Measurements from ENCODE around the gene CANT1. TPM values are rescaled to one million over a fixed set of nuclear protein-coding genes. Genes with fewer than 3 reads are reported as not detected.

The CANT1 gene
- total RNA-seq, 1 experiment from 2014 or later: 34.1 TPM

DNA sequence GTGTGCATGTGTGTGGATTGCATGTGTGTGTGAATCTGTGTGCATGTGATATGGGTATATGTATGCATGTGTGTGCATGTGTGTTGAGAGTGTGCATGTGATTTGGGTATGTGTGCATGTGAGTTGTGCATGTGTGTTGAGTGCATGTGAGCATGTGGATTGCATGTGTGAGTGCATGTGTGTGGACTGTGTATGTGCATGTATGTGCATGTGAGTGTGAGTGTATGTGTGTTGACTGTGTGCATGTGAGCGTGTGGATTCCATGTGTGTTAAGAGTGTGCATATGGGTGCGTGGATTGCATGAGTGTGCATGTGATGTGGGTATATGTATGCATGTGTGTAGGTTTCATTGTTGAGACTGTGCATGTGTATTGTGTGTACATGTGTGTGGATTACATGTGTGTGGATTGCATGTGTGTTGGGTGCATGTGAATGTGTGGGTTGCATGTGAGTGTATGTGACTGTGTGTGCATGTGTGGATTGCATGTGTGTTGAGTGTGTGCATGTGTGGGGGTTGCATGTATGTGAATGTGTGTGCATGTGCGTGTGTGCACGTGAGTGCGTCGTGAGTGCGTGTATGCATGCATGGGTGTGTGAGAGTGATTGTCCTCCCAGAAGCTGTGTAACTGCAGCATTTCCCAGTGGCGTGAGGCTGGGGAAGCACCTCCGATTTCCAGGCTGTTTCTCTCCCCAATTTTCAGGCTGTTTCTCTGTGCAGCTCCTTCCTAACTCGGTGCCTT lies 33.8 kb upstream of the CANT1 start (continued):
- TF ChIP-seq ARID4B (CRISPR knock-in tag; IDR thresholded peaks at IDR 0.05; ENCODE audit: borderline replicate concordance) (no peak), ATF6 (CRISPR knock-in tag; IDR thresholded peaks at IDR 0.05) (no peak)

DNA sequence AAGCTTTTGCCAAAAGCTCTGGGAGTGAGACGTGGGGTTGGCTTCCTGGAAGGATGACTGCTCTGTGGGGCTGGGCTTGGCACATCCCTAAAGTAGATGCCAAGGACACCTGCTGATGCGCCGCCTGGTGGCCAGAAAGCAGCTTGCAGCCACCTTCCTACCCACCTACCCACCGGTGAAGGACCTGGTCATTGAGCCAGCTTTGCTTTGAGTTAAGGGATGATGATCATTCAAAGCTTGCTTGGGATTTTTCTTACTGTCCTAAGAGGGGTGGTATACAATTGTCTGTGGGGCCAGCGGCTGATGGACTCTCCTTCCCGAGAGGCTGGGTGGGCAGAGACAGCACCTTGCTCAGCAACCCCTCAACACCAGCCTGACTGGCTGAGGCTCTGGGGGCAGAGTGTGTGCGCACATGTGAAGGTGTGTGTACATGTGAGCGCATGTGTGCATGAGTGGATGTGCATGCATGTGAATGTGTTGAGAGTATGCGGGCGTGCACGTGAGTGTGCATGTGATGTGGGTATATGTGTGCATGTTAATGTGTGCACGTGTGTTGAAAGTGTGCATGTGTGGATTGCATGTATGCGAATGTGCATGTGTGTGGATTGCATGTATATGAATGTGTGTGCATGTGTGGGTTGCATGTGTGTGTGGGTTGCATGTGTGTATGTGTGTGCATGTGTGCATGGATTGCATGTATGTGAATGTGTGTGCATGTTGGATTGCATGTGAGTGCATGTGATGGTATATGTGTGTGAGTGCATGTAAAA lies 33.0 kb upstream of the CANT1 start:
- Mint-ChIP-seq H3K27me3 (ENCODE audit: low read depth) (peaks cover 12% of the 10 kb centered on the region), H3K4me3 (no peak overlapping the region), H3K36me3 (no peaks in the 10 kb centered on the region), H3K4me1 (peaks cover 6% of the 10 kb centered on the region; the same call in 1 of the 2 replicates), H3K9me3 (peaks cover 13% of the 10 kb centered on the region), H3K27ac (no peak overlapping the region)
- ATAC-seq: peak; percentile 73
- TF ChIP-seq, protein P1, sequence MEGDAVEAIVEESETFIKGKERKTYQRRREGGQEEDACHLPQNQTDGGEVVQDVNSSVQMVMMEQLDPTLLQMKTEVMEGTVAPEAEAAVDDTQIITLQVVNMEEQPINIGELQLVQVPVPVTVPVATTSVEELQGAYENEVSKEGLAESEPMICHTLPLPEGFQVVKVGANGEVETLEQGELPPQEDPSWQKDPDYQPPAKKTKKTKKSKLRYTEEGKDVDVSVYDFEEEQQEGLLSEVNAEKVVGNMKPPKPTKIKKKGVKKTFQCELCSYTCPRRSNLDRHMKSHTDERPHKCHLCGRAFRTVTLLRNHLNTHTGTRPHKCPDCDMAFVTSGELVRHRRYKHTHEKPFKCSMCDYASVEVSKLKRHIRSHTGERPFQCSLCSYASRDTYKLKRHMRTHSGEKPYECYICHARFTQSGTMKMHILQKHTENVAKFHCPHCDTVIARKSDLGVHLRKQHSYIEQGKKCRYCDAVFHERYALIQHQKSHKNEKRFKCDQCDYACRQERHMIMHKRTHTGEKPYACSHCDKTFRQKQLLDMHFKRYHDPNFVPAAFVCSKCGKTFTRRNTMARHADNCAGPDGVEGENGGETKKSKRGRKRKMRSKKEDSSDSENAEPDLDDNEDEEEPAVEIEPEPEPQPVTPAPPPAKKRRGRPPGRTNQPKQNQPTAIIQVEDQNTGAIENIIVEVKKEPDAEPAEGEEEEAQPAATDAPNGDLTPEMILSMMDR (IDR thresholded peaks at IDR 0.05): peak; percentile 93
- TF ChIP-seq PREB (CRISPR knock-in tag; IDR thresholded peaks at IDR 0.05; ENCODE audit: borderline replicate concordance): no peak
- CTCF ChIA-PET: interaction anchor here (0.6 to 2.1 kb wide), 30 partner anchors 9 to 358 kb away, joined by 3 to 20 read pairs (median 5); partner anchors contain the start of genes CANT1, ENGASE and LGALS3BP
- peak; percentile 90 for DNase-seq (ENCODE audit: low spot score)
- POLR2A ChIA-PET: no interaction called here

DNA sequence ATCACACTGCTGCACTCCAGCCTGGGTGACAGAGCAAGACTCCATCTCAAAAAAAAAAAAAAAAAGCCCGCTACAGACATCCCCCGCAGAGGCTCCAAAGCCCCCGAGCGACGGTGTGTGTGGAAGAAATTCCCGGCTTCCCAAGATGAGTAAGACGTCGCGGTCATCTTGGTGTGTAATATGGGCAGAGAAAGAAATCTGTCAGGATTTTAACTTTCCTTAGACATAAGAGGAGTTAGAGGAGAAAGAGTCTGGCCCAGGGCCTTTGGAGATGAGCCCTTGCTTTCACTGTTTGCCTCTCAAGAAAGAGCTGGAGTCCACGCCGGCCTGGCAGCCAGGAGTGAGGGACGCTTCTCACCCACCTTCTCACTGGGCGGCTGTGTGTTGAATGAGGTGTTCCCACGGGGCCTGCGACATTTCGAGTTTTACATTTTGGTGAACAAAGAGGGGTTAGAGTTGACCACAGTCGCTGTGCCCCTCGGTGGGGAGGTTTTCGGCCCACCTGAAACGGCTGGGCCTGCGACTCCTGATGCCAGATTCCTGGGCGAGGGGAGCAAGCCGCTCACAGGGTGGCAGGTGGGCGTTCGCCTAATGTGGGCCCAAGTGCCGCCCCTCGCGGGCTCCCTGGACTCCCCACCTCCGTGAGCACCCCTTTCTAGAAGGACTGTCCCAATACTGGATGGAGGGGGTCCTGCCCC lies 32.3 kb upstream of the CANT1 start:
- H3K27ac Mint-ChIP-seq: no peak overlapping the region
- ChIA-PET CTCF (interaction anchor here (0.6 to 2.1 kb wide), 31 partner anchors 9 to 359 kb away, joined by 3 to 20 read pairs (median 4); partner anchors contain the start of genes CANT1, ENGASE and LGALS3BP), POLR2A (no interaction called here)
- no peak for TF ChIP-seq GTF2I (CRISPR knock-in tag; conservative IDR thresholded peaks at IDR 0.05)
- TF ChIP-seq HMGA2 (CRISPR knock-in tag; IDR thresholded peaks at IDR 0.05): no peak
- TF ChIP-seq, protein P2, sequence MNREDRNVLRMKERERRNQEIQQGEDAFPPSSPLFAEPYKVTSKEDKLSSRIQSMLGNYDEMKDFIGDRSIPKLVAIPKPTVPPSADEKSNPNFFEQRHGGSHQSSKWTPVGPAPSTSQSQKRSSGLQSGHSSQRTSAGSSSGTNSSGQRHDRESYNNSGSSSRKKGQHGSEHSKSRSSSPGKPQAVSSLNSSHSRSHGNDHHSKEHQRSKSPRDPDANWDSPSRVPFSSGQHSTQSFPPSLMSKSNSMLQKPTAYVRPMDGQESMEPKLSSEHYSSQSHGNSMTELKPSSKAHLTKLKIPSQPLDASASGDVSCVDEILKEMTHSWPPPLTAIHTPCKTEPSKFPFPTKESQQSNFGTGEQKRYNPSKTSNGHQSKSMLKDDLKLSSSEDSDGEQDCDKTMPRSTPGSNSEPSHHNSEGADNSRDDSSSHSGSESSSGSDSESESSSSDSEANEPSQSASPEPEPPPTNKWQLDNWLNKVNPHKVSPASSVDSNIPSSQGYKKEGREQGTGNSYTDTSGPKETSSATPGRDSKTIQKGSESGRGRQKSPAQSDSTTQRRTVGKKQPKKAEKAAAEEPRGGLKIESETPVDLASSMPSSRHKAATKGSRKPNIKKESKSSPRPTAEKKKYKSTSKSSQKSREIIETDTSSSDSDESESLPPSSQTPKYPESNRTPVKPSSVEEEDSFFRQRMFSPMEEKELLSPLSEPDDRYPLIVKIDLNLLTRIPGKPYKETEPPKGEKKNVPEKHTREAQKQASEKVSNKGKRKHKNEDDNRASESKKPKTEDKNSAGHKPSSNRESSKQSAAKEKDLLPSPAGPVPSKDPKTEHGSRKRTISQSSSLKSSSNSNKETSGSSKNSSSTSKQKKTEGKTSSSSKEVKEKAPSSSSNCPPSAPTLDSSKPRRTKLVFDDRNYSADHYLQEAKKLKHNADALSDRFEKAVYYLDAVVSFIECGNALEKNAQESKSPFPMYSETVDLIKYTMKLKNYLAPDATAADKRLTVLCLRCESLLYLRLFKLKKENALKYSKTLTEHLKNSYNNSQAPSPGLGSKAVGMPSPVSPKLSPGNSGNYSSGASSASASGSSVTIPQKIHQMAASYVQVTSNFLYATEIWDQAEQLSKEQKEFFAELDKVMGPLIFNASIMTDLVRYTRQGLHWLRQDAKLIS (CRISPR knock-in tag; IDR thresholded peaks at IDR 0.05; ENCODE audit: borderline replicate concordance): no peak
- TF ChIP-seq ZNF138 (CRISPR knock-in tag; conservative IDR thresholded peaks at IDR 0.05): no peak
- TF ChIP-seq IRF2 (CRISPR knock-in tag; IDR thresholded peaks at IDR 0.05; ENCODE audit: borderline replicate concordance, low read depth): no peak
- no peak for TF ChIP-seq ERG (CRISPR knock-in tag; IDR thresholded peaks at IDR 0.05)
- TF ChIP-seq, protein P1 (IDR thresholded peaks at IDR 0.05): no peak

More for the DNA sequence above, 32.3 kb upstream of the CANT1 start:
- H3K36me3 Mint-ChIP-seq: no peaks in the 10 kb centered on the region
- H3K9me3 Mint-ChIP-seq: peaks cover 13% of the 10 kb centered on the region
- H3K27me3 Mint-ChIP-seq (ENCODE audit: low read depth): peaks cover 12% of the 10 kb centered on the region
- peaks cover 6% of the 10 kb centered on the region; the same call in 1 of the 2 replicates for H3K4me1 Mint-ChIP-seq
- H3K4me3 Mint-ChIP-seq: no peak overlapping the region
- no peak for DNase-seq (ENCODE audit: low spot score)
- ATAC-seq: no peak
